GM23338 (cell line): Measurements from ENCODE around the gene RALGPS1. TPM values are rescaled to one million over a fixed set of nuclear protein-coding genes. Genes with fewer than 3 reads are reported as not detected.

ENCODE experiments used
- CTCF ChIP-seq, 2 experiments: fragments of 200-600 bp in 1 of 2; sonication (generic) in 1 of 2; conservative IDR thresholded peaks; 2 replicates each; pipeline versions ENCODE4 v1.5.1 to v1.6.1; 2016 to 2017; ENCODE audit warnings: antibody characterized with exemption in 2 of 2, low read depth in 2 of 2, mild to moderate bottlenecking in 2 of 2, moderate library complexity in 1 of 2
- ETS1 ChIP-seq: IDR thresholded peaks from 2 replicates; pipeline ENCODE4 v1.6.1; 2016; ENCODE audit warnings: antibody characterized with exemption
- REST ChIP-seq: IDR thresholded peaks from one replicate; pipeline ENCODE4 v1.6.1; 2018; ENCODE audit warnings: antibody characterized with exemption; ENCODE audit not compliant: unreplicated experiment
- ZNF462 ChIP-seq: fragments of 250-450 bp; sonication (Bioruptor Pico); IDR thresholded peaks from 2 replicates; pipeline ENCODE4 v1.5.0; 2020; ENCODE audit warnings: mild to moderate bottlenecking, moderate library complexity
- polyA plus RNA-seq: library from polyadenylated mRNA; unstranded; fragments of >200 nt; fragmentation: Nextera tagmentation; extraction: Ambion mirVana; gene quantifications from 2 replicates; pipeline ENCODE4 v1.2.1, GENCODE V29; 2016
- total RNA-seq: library from RNA; depleted of rRNA; stranded (reverse); fragments of >200 nt; shearing (Covaris generic); gene quantifications from 2 replicates; pipeline ENCODE4 v1.2.3, GENCODE V29; 2014

The RALGPS1 gene
- total and polyA plus RNA-seq, 2 experiments from 2014 or later = 18.2 to 57.1 TPM

GRCh38 chr9:127059030-127059429 is 144.4 kb downstream of the RALGPS1 start (continued):
- no peak for TF ChIP-seq ZNF462
- TF ChIP-seq ETS1 = no peak
- no peak for TF ChIP-seq REST
- no peak for TF ChIP-seq CTCF (conservative IDR thresholded peaks at IDR 0.05; ENCODE audit: low read depth in 2 of 2)
